OCI-M2 (cell line): ENCODE data around the gene KRT6A.
"Not testable (repeated sequence)": the region's sequence is repeated elsewhere in the genome, so short reads cannot be mapped to it uniquely, and the experiment has no call there.

ENCODE experiments used
- DNase-seq: peaks from one replicate; lab custom pipeline; 2025; ENCODE audit not compliant: unreplicated experiment; lab: John Stamatoyannopoulos, UW

The KRT6A gene

DNA sequence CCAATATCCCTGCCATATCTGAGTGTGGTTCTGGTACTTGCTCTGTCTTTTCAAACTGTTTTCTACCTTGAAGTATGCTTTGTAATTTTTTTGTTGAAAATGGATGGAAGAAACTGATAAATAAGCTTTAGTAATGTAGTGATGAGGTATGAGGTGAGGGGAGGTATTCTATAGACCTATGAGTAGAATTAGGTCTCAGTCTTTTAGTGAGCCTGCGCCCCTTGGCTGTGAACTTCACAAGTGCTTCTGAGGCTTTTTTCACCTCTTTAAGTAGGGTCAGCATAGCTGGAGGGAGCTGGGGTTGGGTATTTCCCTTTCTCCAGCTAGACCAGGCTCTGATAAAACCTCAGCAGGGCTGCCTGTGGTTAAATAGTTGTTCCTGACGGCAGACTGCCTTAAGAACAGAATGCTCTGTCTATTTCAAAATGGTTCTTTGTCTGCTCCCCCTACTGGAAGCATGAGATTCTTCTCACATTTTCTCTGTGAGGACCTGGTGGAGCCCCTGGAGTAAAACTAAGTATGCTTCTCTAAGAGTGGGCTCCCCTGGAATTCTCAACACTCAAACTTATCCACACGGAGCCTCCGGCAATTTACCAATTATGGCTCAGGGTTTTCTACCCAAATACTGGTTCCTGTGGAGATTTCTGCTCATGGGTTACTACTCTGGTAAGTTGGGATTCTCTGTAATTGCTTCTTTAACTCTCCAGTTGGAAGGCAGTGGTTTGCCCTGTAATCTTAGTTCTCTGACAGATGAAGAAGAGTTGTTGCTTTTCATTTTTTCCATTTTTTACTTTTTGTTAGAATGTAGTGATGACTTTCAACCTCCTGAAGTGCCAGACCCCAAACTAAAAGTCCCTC is 14.0 kb upstream of the KRT6A start:
- no peak for DNase-seq

DNA sequence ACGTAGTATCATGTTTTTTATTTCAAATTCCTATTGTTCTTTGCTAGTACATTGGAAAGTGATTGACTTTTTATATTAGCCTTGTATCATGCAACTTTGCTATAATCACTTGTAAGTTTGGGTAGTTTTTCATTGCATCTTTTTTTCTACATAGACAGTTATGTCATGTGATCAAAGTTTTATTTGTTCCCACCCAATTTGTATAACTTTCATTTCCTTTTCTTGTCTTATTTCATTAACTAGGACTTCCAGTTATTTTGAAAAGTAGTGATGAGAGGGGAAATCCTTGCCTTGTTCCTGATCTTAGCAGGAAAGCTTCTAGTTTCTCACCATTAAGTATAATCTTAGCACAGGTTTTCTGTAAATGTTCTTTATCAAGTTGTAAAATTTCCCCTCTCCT is 9.8 kb upstream of the KRT6A start:
- DNase-seq: no peak

DNA sequence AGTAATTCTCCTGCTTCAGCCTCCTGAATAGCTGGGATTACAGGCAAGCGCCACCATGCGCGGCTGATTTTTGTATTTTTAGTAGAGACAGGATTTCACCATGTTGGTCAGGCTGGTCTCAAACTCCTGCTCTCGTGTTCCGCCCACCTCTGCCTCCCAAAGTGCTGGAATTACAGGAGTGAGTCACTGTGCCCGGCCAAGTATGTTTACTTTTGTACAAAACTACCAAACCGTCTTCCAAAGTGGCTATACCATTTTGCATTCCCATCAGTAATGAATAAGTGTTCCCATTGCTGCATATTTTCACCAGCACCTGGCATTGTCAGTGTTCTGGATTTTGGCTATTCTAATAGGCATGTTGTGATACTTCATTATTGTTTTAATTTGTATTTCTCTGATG is 8.4 kb upstream of the KRT6A start:
- no peak for DNase-seq

DNA sequence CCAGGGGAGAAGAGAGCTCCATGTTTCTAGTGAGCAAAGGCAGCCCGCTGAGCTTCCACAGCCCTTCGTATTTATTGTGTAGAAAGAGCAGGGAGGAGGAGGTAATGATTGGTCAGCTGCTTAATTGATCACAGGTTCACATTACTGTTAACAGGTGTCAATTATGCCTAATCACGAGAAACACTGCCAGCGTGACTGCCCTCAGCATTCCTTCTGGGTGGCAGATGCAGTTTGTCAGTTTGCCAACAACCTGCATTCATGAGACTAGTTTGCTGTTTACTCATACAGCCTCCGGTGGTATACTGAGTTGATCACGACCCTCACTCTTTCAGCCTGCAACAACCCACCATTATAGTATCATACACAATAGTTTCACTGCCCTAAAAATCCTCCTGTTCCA is 7.5 kb upstream of the KRT6A start:
- not testable (repeated sequence) for DNase-seq

DNA sequence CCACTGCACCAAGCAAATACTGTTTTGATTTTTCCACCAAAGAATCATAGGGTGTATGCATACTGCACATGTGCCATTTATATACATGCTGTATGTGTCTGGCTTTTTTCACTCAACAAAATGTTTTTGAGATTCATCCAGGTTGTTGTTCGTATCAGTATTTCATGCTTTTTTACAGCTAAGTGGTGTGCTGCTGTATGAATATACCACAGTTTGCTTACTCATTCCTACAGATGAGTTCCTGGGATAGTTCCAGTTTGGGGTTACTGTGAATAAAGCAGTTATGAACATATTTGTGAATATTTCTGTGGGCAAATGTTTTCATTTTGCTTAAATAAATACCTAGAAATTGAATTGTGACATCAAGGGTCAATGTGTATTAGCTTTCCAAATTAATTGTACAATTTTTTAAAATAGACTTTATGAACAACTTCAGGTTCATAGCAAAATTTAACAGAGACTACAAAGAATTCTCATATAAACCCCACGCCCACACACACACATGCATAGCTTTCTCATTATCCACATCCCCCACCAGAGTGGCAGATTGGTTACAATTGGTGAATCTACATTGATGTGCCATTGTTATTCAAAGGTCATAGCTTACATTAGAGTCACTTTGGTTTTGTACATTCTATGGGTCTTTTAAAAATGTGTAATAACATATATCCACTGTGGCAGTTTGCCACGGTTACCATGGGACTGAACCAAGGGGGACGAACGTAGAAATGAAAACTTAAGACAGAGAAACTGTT is 6.9 kb upstream of the KRT6A start:
- DNase-seq: no peak

DNA sequence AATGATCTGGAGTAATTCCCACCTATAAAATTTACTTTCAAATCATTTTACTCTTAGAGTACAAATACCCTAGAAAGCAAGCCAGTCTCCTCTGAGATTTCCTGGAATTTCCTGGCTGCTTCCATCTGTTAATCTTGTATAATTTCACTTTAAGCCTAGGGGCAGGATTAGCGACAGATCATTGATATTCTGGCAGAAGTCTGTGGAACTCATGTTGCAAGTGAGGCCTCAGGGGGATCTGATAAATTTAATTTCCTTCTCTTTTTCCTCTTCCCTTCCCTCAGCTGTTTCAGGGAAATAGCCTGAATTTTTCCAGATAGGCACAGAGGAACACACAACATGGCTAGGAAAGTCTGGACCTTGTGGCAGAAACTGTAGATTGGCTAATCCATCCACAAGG is 5.9 kb upstream of the KRT6A start:
- no peak for DNase-seq

DNA sequence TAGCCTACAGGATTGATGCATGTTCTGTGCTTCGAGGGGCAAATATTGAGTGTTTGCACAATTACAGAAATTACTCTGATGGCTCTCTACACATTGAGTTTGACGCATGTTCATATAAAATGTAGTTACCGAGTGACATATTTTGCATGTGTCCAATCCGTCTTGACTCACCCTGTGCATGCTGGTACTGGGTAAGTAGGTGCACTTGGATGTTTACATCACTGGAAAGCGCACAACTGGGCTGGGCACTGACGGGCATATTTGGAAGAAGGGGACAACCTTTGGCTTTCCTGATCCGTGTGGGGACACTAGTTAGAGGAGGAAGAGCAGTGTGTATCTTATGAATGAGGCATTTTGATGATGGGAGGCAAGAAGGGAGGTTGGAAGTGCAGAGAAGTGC is 4.9 kb upstream of the KRT6A start:
- no peak for DNase-seq

DNA sequence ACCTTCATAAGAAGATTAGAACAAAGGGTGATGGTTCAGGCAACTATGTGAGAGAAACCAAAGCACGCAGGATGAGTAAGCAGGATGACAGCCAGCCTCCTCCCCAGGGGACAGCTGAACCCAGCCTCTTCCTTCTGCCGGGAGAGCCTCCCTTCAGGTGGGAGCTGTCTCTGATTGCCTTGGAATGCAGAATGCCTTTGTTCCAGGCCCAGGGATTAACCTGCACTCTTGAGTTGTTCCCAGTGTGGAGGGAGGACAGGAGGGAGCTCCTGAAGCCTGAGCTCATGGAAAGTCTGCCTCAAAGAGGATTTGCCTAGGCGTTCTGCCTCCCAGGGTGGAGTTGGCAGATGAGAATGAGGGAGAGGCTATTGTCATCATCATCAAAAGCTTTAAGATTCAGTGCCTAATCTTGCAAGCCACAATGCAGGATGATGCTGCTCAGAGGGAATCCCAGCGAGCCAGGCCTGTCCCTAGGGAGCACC is 3.6 kb upstream of the KRT6A start:
- no peak for DNase-seq

DNA sequence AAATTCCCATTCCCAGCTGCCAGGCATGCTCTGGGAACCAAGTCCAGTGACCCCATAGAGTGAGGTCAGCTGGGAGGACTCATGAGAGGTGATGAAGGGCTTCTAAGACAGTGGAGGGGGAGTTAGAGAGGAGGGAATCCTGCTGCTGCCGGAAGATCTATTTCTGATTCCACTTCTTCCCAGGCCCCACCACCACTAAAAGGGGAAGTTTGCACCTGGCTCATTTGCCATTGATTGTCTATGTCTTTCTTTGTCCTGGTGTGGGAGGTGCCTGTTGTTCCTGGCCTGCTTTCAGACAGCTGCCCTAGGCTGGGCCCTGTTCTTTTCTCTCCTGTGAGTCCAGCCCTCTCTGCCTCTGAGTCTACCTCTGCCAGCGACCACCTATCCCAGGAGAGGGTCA is 3.0 kb upstream of the KRT6A start:
- DNase-seq: no peak

DNA sequence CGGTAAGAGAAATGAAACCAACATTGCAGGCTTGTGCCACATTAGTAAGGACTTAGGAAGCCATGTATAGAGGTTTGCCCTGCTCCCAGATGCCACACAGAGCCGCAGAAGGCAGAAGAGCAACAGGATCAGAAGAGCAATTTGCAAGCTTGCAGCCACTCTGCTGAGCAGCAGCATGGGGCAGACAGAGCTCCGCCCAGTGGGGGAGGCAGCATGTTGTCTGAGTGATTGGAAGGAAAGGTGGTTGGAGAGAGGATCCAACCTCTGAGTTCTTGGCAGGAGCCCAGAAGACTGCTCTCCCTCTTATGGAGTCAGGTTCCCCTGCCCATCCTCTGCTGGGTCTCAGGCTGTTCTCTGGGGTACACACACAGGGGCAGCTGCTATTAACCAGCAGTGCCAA is 2.3 kb upstream of the KRT6A start:
- no peak for DNase-seq

DNA sequence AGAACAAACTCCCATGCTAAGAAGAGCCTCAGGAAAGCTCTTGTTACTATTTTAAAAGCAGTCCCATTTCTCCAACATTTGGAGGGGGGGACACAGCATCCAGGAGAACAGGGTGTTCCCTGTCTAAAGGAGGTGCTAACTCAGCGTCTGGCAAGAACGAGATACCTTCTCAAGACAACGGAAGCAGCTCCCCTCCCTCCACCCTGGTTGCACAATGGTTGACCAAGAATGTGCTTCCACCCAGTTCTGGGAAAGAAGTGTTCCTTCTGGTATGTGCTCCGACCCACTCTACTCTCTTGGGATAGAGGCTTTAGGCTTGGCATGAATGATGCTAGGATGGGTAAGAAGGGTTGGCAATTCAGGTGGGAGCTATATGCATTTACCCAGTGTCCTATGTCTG is 1.5 kb upstream of the KRT6A start:
- no peak for DNase-seq

DNA sequence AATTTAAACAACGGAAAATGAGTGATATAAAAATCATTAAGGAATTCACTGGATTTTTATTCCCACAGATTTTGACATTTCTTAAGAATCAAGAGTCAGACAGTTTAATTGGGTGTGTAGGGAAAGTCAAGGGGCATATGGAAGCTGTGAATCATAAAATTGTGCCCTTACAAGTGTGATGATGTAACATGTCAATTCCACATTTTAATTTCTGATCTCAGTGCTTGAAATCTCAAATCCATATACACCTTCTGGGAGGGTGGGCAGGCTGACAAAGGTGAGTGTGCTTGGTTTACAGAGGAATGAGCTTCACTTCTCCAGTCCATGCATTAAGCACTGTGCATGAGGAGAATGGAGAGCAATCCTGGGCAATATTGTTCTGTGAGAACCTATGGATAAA is 1.0 kb upstream of the KRT6A start:
- DNase-seq: no peak

DNA sequence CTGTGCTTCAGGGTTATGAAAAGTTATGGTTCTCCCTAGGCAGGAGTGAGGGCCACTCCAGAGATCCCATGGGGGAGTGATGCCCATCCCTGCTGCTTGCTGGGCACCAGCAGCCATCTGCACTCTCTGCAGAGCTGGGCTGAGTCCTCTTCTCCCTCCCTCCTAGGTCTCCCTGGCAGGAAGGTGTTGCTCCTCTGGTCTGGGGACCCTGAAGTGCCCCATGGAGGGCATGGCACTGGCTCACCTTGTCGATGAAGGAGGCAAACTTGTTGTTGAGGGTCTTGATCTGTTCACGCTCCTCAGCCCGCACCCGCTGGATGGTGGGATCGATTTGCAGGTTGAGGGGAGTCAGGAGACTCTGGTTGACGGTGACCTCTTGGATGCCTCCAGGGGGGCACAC is 652 bp downstream of the KRT6A start:
- not testable (repeated sequence) for DNase-seq

DNA sequence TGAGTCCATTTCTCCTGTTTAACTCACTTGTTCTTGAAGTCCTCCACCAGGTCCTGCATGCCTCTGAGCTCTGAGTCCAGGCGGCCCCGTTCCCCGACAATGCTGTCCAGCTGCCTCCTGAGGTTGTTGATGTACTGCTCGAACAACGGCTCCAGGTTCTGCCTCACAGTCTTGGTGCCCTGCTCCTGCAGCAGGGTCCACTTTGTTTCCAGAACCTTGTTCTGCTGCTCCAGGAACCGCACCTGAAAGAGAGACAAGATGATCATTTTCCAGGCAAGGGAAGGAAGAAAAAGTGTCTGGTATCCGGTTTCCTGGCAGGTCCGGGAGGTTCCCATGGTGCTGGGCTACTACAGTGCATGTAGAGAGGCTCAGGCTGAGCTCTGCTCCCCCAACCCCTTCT is 1.6 kb downstream of the KRT6A start:
- DNase-seq: not testable (repeated sequence)

DNA sequence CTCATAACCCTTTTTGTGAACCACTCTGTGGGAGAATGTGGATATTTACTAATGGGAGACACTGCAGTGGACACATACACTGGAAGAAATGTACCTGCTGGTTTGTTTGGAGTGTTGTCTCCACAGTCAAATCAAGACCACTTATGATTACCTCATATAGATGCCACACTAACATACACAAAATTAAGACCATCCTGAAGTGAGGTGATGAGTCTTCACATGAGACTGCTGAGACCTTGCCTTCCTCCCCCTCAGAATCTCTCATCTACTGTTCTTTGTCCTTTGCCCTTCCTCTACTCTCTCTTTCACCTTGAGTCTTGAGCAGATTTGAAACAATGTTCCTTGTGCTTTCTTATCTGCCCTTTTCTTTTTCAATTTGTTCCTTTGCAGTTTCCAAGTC is 4.3 kb downstream of the KRT6A start:
- no peak for DNase-seq

DNA sequence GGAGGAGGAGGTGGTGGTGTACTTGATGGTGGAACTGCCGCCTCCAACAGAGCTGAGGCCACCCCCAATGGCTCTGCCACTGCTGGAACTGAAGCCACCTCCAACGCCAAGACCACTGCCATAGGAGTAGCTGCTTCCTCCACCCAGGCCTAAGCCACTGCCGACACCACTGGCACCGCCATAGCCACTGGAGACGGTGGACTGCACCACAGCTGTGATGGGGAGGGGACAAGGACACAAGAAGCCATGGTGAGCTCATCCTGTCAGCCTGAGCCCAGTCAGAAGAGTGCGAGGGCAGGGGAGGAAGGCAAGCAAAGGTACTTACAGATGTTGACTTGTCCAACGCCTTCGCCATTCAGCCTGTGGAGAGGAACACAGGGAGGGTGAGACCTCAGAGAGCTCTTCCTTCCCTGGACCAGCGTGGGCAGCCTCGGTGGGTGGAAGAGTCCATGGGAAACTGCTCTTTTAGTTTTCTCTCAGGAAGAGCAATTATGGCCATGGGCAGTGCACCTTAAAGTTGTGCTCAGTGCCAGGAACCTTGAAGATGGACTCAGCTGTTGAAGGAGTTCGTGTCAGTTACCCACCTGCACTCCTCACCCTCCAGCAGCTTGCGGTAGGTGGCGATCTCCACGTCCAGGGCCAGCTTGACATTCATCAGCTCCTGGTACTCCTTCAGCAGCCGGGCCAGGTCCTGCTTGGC is 5.2 kb downstream of the KRT6A start:
- DNase-seq: not testable (repeated sequence)

DNA sequence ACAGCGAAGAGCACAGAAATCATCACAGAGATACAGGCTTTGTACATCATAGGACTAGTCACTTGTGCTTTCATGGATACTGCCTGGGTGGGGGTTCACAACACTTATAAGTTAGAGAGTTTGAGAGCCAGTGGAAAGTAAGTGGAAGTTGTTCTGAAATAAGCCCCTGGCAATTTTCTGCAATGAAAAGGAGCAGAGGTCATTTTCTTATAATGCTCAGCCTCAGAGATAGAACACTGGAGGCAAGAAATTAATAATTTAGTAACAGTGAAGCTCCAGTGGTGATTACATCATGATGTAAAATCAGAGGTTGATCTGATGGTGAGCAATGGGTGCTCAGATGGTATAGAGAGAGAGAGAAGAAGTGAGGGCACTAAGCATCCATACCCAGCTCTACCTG is 5.8 kb downstream of the KRT6A start:
- no peak for DNase-seq

DNA sequence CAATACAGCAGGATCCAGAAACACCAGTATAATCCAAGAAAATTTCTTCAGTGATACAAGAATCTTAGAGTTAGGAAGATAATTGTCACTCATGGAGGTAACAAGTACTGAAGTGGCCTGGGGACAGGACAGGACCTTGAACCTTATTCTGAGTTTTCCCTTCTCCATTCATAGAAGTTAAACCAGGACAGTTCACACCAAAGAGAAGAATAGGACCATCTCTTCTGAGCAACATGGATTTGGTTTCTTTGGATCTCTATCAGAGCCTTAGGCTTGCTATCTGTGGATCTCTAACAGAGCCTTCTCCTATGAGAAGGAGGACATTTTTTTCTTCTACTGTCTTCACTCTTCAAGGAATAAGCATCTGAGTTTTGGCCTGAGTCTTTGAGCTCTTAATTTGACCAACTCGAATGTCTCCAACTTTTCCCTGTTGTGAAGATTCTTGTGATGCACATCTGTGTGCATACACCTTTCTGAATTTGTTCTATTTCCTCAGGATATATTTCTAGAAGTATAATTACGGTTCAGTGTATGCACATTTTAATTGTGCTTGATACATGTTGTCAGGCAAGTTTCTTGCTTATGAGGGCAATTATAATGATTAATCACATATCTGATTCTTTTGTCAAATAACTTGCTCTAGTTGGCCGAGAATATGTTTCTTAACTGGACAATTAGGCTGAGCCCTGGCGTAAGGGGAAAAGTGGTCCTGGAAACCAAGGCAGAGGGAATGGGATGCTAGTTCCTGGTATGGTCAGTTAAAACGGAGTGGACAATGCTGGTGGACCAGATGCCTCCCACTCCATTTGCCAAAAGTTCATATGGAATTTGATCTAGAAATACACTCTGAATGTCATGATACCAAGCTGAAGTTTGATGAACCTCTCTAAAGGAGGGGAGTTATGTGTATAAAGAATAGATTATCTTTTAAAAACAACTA is 6.6 kb downstream of the KRT6A start:
- no peak for DNase-seq

DNA sequence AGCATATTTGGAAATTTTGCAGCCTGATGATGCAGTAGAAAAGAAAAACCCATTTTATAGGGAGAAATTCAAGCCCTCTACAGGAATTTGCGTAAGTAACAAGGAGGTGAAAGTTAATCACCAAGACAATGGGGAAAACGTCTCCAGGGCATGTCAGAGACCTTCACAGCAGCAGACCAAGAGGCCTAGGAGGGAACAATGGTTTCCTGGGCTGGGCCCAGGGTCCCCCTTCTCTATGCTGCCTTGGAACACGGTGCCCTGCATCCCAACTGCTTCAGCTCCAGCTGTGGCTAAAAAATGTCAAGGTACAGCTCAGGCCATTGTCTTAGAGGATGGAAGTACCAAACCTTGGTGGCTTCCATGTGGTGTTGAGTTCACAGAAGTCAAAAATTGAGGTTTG is 13.0 kb downstream of the KRT6A start:
- no peak for DNase-seq

DNA sequence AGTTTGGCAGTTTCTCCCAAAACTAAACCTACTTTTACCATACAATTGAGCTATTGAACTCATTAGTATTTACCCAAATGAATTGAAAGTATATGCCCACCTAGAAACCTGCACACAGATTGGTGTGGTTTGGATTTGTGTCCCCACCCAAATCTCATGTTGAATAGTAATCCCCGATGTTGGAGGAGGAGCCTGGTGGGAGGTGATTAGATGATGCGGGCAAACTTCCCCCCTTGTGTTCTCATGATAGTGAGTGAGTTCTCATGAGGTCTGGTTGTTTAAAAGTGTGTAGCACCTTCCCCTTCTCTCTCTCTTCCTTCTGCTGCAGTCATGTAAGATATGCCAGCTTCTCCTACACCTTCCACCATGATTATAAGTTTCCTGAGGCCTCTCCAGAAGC is 15.4 kb downstream of the KRT6A start:
- no peak for DNase-seq

DNA sequence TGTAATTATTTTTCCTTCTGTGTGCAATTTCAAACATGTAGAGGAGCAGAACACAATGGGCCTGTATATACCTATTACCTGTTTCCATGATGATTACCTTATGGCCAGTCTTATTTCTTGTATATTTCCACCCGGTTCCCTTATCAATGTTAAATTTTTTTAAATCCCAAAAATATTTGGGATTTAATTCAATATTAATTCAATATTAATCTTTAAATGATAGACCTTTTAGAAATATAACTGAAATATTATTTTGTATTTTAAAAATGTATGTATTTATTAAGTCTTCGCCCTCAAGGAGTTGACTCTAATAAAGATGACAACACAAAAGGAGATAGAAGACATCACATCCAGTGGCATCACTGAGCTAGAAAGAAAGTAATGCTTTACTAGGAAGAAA is 18.8 kb downstream of the KRT6A start:
- no peak for DNase-seq
